ENCODE data around the gene ANKRD12.

ANKRD12 gene

DNA sequence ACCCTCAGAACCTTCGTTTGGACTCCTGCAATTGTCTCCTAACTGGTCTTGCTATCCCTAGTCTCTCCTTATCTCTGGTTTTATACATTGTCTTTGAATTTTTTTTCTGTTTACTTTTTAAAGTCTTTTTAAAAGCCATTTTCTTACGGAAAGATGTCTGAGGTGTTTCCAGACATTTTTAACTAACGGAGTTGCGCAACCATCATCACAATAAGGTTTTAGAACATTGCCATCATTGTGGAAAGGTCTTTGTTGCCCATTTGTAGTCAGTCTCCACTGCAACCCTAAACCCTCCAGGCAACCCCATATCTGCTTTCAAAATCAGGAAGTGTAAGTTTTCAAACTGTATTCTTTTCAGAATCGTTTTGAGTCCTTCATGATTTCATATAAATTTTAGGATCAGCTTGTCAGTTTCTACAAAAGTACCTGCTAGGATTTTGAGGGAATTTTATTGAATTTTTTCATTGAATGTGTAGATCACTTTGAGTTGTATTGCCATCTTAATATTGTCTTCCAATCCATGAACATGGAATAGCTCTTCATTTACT lies 46.3 kb downstream of the ANKRD12 start:
- Histone ChIP-seq H3K79me2 (ENCODE audit: insufficient read depth, low read depth) (peaks cover 83% of the 10 kb centered on the region), H3K4me2 (no peak overlapping the region), H3K9ac (no peak overlapping the region), H3K36me3 (ENCODE audit: insufficient read depth) (no peaks in the 10 kb centered on the region), H3K27me3 (ENCODE audit: insufficient read depth, low read depth) (no peaks in the 10 kb centered on the region), H3K27ac (no peak overlapping the region), H2AFZ (ENCODE audit: low read depth) (no peak overlapping the region), H3K4me3 (IDR thresholded peaks at IDR 0.05; ENCODE audit: insufficient read depth, low read depth, low read length) (no peak overlapping the region), H3K4me1 (ENCODE audit: low read depth, poor library complexity, severe bottlenecking) (peaks cover 12% of the 10 kb centered on the region), H4K20me1 (ENCODE audit: insufficient read depth) (peaks cover 26% of the 10 kb centered on the region)
- TF ChIP-seq CTCF (conservative IDR thresholded peaks at IDR 0.05; ENCODE audit: low read depth, low read length): no peak

DNA sequence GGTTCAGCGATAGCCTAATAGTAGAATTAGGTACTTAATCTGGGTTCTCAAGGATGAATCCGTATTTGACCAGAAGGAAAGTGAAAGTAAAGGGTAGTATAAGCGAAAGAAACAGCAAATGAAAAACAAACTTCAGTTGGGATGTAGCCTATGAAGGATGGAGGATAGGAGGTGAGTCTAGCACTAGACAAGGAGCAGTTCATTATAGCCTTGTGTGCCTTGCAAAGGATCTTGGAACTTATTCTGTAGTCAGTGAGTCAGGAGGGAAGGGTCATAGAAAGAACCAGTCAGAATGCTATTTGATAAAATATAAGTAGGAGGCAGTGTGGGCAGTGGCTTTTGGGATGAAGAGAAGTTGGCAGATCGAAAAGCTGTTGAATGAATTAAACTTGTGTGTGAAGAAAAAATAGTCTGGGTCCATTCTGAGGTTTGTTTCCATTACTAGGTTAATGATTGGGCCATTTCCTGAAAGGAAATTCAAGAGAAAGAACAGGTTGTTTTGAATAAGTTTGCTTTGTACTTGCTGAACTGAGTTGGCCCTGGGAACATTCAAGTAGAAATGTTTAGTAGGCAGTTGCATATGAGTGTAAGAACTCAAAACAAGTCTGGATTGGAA lies 48.5 kb downstream of the ANKRD12 start:
- no peak for TF ChIP-seq CTCF (conservative IDR thresholded peaks at IDR 0.05; ENCODE audit: low read depth, low read length)
- Histone ChIP-seq H3K4me1 (ENCODE audit: low read depth, poor library complexity, severe bottlenecking) (peaks cover 12% of the 10 kb centered on the region), H3K36me3 (ENCODE audit: insufficient read depth) (0 out of 2 replicates have a peak, but pooled peaks cover 3% of the 10 kb centered on the region), H3K27me3 (ENCODE audit: insufficient read depth, low read depth) (no peaks in the 10 kb centered on the region), H3K79me2 (ENCODE audit: insufficient read depth, low read depth) (peaks cover 79% of the 10 kb centered on the region), H4K20me1 (ENCODE audit: insufficient read depth) (0 out of 2 replicates have a peak, but pooled peaks cover 6% of the 10 kb centered on the region), H3K4me2 (no peak overlapping the region), H3K4me3 (IDR thresholded peaks at IDR 0.05; ENCODE audit: insufficient read depth, low read depth, low read length) (no peak overlapping the region), H3K27ac (no peak overlapping the region), H3K9ac (no peak overlapping the region), H2AFZ (ENCODE audit: low read depth) (no peak overlapping the region)

GRCh38 chr18:9188359-9189231 lies 52.0 kb downstream of the ANKRD12 start:
- Histone ChIP-seq H3K27me3 (ENCODE audit: insufficient read depth, low read depth) (no peaks in the 10 kb centered on the region), H3K4me2 (no peak overlapping the region), H2AFZ (ENCODE audit: low read depth) (no peak overlapping the region), H3K27ac (no peak overlapping the region), H3K4me1 (ENCODE audit: low read depth, poor library complexity, severe bottlenecking) (peaks cover 12% of the 10 kb centered on the region), H3K36me3 (ENCODE audit: insufficient read depth) (0 out of 2 replicates have a peak, but pooled peaks cover 3% of the 10 kb centered on the region), H3K4me3 (IDR thresholded peaks at IDR 0.05; ENCODE audit: insufficient read depth, low read depth, low read length) (no peak overlapping the region), H3K9ac (no peak overlapping the region), H4K20me1 (ENCODE audit: insufficient read depth) (no peaks in the 10 kb centered on the region), H3K79me2 (ENCODE audit: insufficient read depth, low read depth) (peaks cover 67% of the 10 kb centered on the region; the same call in 1 of the 2 replicates)
- TF ChIP-seq CTCF (conservative IDR thresholded peaks at IDR 0.05; ENCODE audit: low read depth, low read length): no peak

GRCh38 chr18:9189491-9189890 lies 52.9 kb downstream of the ANKRD12 start:
- no peak overlapping the region for H3K4me2 ChIP-seq
- no peak overlapping the region for H2AFZ ChIP-seq (ENCODE audit: low read depth)

More at GRCh38 chr18:9189491-9189890, 52.9 kb downstream of the ANKRD12 start:
- Histone ChIP-seq H3K27me3 (ENCODE audit: insufficient read depth, low read depth) (no peaks in the 10 kb centered on the region), H3K79me2 (ENCODE audit: insufficient read depth, low read depth) (peaks cover 61% of the 10 kb centered on the region; the same call in 1 of the 2 replicates), H4K20me1 (ENCODE audit: insufficient read depth) (0 out of 2 replicates have a peak, but pooled peaks cover 2% of the 10 kb centered on the region), H3K36me3 (ENCODE audit: insufficient read depth) (0 out of 2 replicates have a peak, but pooled peaks cover 3% of the 10 kb centered on the region), H3K4me3 (IDR thresholded peaks at IDR 0.05; ENCODE audit: insufficient read depth, low read depth, low read length) (no peak overlapping the region), H3K27ac (no peak overlapping the region), H3K4me1 (ENCODE audit: low read depth, poor library complexity, severe bottlenecking) (peaks cover 4% of the 10 kb centered on the region), H3K9ac (no peak overlapping the region)
- no peak for TF ChIP-seq CTCF (conservative IDR thresholded peaks at IDR 0.05; ENCODE audit: low read depth, low read length)
